Measurements from ENCODE around the gene DYNC1LI1. TPM values are rescaled to one million over a fixed set of nuclear protein-coding genes. Genes with fewer than 3 reads are reported as not detected.

DYNC1LI1 gene
- total RNA-seq, 2 experiments from 2014 or later: 28.6 to 48.7 TPM

- POLR2A ChIA-PET: interaction anchor here (1.4 kb wide), 1 partner anchor 8 kb away, joined by 3 read pairs; no protein-coding TSS in a partner anchor
- peaks cover 24% of the 10 kb centered on the region for H3K4me1 ChIP-seq (ENCODE audit: insufficient read depth, low read length, poor library complexity, severe bottlenecking)
- intact Hi-C loops (cut with micrococcal nuclease; ENCODE audit: unreplicated experiment): no loop called here
- CTCF ChIA-PET (ENCODE audit: unreplicated experiment): no interaction called here
- no peak for TF ChIP-seq EZH2phosphoT487 (IDR thresholded peaks at IDR 0.05; ENCODE audit: borderline replicate concordance, low read depth, low read length)
- TF ChIP-seq CTCF (conservative IDR thresholded peaks at IDR 0.05; ENCODE audit: low read length): no peak
- peaks cover 15% of the 10 kb centered on the region; the same call in 1 of the 2 replicates for H3K79me2 ChIP-seq (ENCODE audit: insufficient read depth, low read depth, low read length)
- H3K9me2 ChIP-seq (ENCODE audit: insufficient read depth, low read length): no peaks in the 10 kb centered on the region
- H4K20me1 ChIP-seq (ENCODE audit: insufficient read depth, low read length): no peaks in the 10 kb centered on the region
- H3K36me3 ChIP-seq (ENCODE audit: insufficient read depth, low read length): peaks cover 21% of the 10 kb centered on the region
- no peak for DNase-seq (ENCODE audit: low spot score)
- no TSS peak for BruUV-seq (replicated peaks)
- no peaks in the 10 kb centered on the region for H3K9me3 ChIP-seq (ENCODE audit: low read length)
- H3K4me2 ChIP-seq (ENCODE audit: low read length): no peak overlapping the region
- H2AFZ ChIP-seq (ENCODE audit: low read length): no peak overlapping the region
- H3K4me3 ChIP-seq (ENCODE audit: low read depth, low read length, poor library complexity, severe bottlenecking): no peak overlapping the region
- H3K27ac ChIP-seq (ENCODE audit: low read depth, low read length, poor library complexity, severe bottlenecking): no peak overlapping the region
These were observed 76.9 kb downstream of the DYNC1LI1 start for GRCh38 chr3:32493437-32494414.

GRCh38 chr3:32492684-32493436 is 77.8 kb downstream of the DYNC1LI1 start:
- Histone ChIP-seq H3K27ac (ENCODE audit: low read depth, low read length, poor library complexity, severe bottlenecking) (no peak overlapping the region), H3K36me3 (ENCODE audit: insufficient read depth, low read length) (peaks cover 30% of the 10 kb centered on the region), H3K4me3 (ENCODE audit: low read depth, low read length, poor library complexity, severe bottlenecking) (no peak overlapping the region), H4K20me1 (ENCODE audit: insufficient read depth, low read length) (no peaks in the 10 kb centered on the region), H3K79me2 (ENCODE audit: insufficient read depth, low read depth, low read length) (peaks cover 15% of the 10 kb centered on the region; the same call in 1 of the 2 replicates), H3K9me3 (ENCODE audit: low read length) (no peaks in the 10 kb centered on the region), H3K4me2 (ENCODE audit: low read length) (no peak overlapping the region), H3K9me2 (ENCODE audit: insufficient read depth, low read length) (no peaks in the 10 kb centered on the region), H2AFZ (ENCODE audit: low read length) (no peak overlapping the region), H3K4me1 (ENCODE audit: insufficient read depth, low read length, poor library complexity, severe bottlenecking) (peaks cover 15% of the 10 kb centered on the region)
- no TSS peak for BruUV-seq (replicated peaks)
- no peak for DNase-seq (ENCODE audit: low spot score)
- no peak for TF ChIP-seq EZH2phosphoT487 (IDR thresholded peaks at IDR 0.05; ENCODE audit: borderline replicate concordance, low read depth, low read length)
- no peak for TF ChIP-seq CTCF (conservative IDR thresholded peaks at IDR 0.05; ENCODE audit: low read length)
- ChIA-PET CTCF (ENCODE audit: unreplicated experiment) (no interaction called here), POLR2A (interaction anchor here (0.5 to 1.4 kb wide), 2 partner anchors 9 to 121 kb away, joined by 3 read pairs; no protein-coding TSS in a partner anchor)
- intact Hi-C loops (cut with micrococcal nuclease; ENCODE audit: unreplicated experiment): no loop called here
